Hepatocyte (in vitro differentiated cells): Measurements from ENCODE around the gene CKAP2. TPM values are rescaled to one million over a fixed set of nuclear protein-coding genes. Genes with fewer than 3 reads are reported as not detected.
"Not testable (repeated sequence)": the region's sequence is repeated elsewhere in the genome, so short reads cannot be mapped to it uniquely, and the experiment has no call there.

Experiments used
- DNase-seq: peaks from one replicate; pipeline ENCODE4 v3.0.0-alpha.2; 2016; ENCODE audit warnings: low spot score
- H2AFZ ChIP-seq: fragments of 200-600 bp; sonication (generic); 2 replicates; pipeline ENCODE4 v1.6.0; 2016; ENCODE audit warnings: antibody characterized with exemption, mild to moderate bottlenecking
- H3K27ac ChIP-seq: fragments of 200-600 bp; sonication (generic); 2 replicates; pipeline ENCODE4 v1.5.1; 2016; ENCODE audit warnings: mild to moderate bottlenecking
- H3K27me3 ChIP-seq: fragments of 200-600 bp; sonication (generic); 2 replicates; pipeline ENCODE4 v1.6.1; 2016
- H3K36me3 ChIP-seq: fragments of 200-600 bp; sonication (generic); replicated peaks from 2 replicates; pipeline ENCODE4 v1.5.1; 2016; ENCODE audit warnings: low read depth; ENCODE audit not compliant: insufficient read depth
- H3K4me1 ChIP-seq: fragments of 200-600 bp; sonication (generic); 2 replicates; pipeline ENCODE4 v1.5.1; 2016; ENCODE audit warnings: mild to moderate bottlenecking, moderate library complexity; ENCODE audit not compliant: insufficient read depth
- H3K4me2 ChIP-seq: fragments of 200-600 bp; sonication (generic); 2 replicates; pipeline ENCODE4 v1.6.0; 2016
- H3K4me3 ChIP-seq: fragments of 200-600 bp; sonication (generic); 2 replicates; pipeline ENCODE4 v1.5.1; 2016; ENCODE audit warnings: mild to moderate bottlenecking
- H3K79me2 ChIP-seq: fragments of 200-600 bp; sonication (generic); 2 replicates; pipeline ENCODE4 v1.6.0; 2017; ENCODE audit warnings: mild to moderate bottlenecking
- H3K9me2 ChIP-seq: fragments of 200-600 bp; sonication (generic); replicated peaks from 2 replicates; pipeline ENCODE4 v1.6.0; 2017; ENCODE audit warnings: mild to moderate bottlenecking; ENCODE audit not compliant: insufficient read depth
- H3K9me3 ChIP-seq: fragments of 200-600 bp; sonication (generic); 2 replicates; pipeline ENCODE4 v1.5.1; 2016; ENCODE audit warnings: low read depth, mild to moderate bottlenecking
- H4K20me1 ChIP-seq: fragments of 200-600 bp; sonication (generic); 2 replicates; pipeline ENCODE4 v1.6.0; 2016; ENCODE audit warnings: mild to moderate bottlenecking; ENCODE audit not compliant: insufficient read depth, poor library complexity, severe bottlenecking
- CTCF ChIP-seq: fragments of 200-600 bp; sonication (generic); IDR thresholded peaks from 2 replicates; pipeline ENCODE4 v1.5.1; 2016; ENCODE audit warnings: antibody characterized with exemption, mild to moderate bottlenecking; ENCODE audit not compliant: poor library complexity
- EZH2 ChIP-seq: fragments of 200-600 bp; sonication (generic); IDR thresholded peaks from 2 replicates; pipeline ENCODE4 v1.6.1; 2016; ENCODE audit warnings: antibody characterized with exemption, mild to moderate bottlenecking, borderline replicate concordance
- EZH2phosphoT487 ChIP-seq: fragments of 200-600 bp; sonication (generic); IDR thresholded peaks from one replicate; pipeline ENCODE4 v1.6.1; 2018; ENCODE audit warnings: antibody characterized with exemption, mild to moderate bottlenecking, low read depth, moderate library complexity; ENCODE audit not compliant: unreplicated experiment, severe bottlenecking
- WGBS: methylation state at CpG from one replicate; pipeline ENCODE4 v1.1.6; 2016; ENCODE audit warnings: low lambda C conversion rate; ENCODE audit errors: missing lambda C conversion rate; 5-methylcytosine and 5-hydroxymethylcytosine counted together
- polyA plus RNA-seq: library from polyadenylated mRNA; unstranded; fragments of >200 nt; fragmentation: Nextera tagmentation; extraction: Ambion mirVana; gene quantifications from 2 replicates; pipeline ENCODE4 v1.2.1, GENCODE V29; 2016
- total RNA-seq: library from RNA; depleted of rRNA; stranded (reverse); fragments of >200 nt; gene quantifications from 2 replicates; pipeline ENCODE4 v1.2.3, GENCODE V29; 2014

CKAP2 gene
- total and polyA plus RNA-seq, 2 experiments from 2014 or later: 15.3 to 20.7 TPM

GRCh38 chr13:52455677-52456041 lies 381 bp downstream of the CKAP2 start:
- H3K9me2 ChIP-seq: no peaks in the 10 kb centered on the region
- no peak for TF ChIP-seq CTCF
- TF ChIP-seq EZH2: no peak
- no peak for TF ChIP-seq EZH2phosphoT487
- no peaks in the 10 kb centered on the region for H4K20me1 ChIP-seq
- WGBS: 0% methylated on average over 34 of the region's 37 CpGs
- peak overlapping the region; percentile 91 for H3K27ac ChIP-seq
- peak; percentile 92 for DNase-seq
- peak overlapping the region; percentile 91 for H2AFZ ChIP-seq
- peaks cover 42% of the 10 kb centered on the region for H3K79me2 ChIP-seq
- H3K4me2 ChIP-seq: peak overlapping the region; percentile 82
- H3K4me3 ChIP-seq: peak overlapping the region; percentile 85
- H3K4me1 ChIP-seq: no peaks in the 10 kb centered on the region
- no peaks in the 10 kb centered on the region for H3K9me3 ChIP-seq
- no peaks in the 10 kb centered on the region for H3K36me3 ChIP-seq
- H3K27me3 ChIP-seq: no peaks in the 10 kb centered on the region

GRCh38 chr13:52459668-52460067 lies 4.4 kb downstream of the CKAP2 start:
- H4K20me1 ChIP-seq: no peaks in the 10 kb centered on the region
- H3K79me2 ChIP-seq: peaks cover 52% of the 10 kb centered on the region
- 93% methylated on average over 6 of the region's 6 CpGs for WGBS
- DNase-seq: no peak
- H2AFZ ChIP-seq: no peak overlapping the region
- no peak overlapping the region for H3K27ac ChIP-seq
- no peaks in the 10 kb centered on the region for H3K4me1 ChIP-seq
- no peaks in the 10 kb centered on the region for H3K27me3 ChIP-seq
- H3K4me2 ChIP-seq: no peak overlapping the region
- H3K9me2 ChIP-seq: no peaks in the 10 kb centered on the region
- no peak for TF ChIP-seq EZH2
- TF ChIP-seq CTCF: no peak
- TF ChIP-seq EZH2phosphoT487: no peak
- H3K36me3 ChIP-seq: no peaks in the 10 kb centered on the region
- H3K9me3 ChIP-seq: no peaks in the 10 kb centered on the region
- no peak overlapping the region for H3K4me3 ChIP-seq

GRCh38 chr13:52461265-52461664 lies 6.0 kb downstream of the CKAP2 start:
- H3K4me3 ChIP-seq: no peak overlapping the region
- no peaks in the 10 kb centered on the region for H3K27me3 ChIP-seq
- no peaks in the 10 kb centered on the region for H3K36me3 ChIP-seq
- no peaks in the 10 kb centered on the region for H3K9me2 ChIP-seq
- no peaks in the 10 kb centered on the region for H3K4me1 ChIP-seq
- peaks cover 49% of the 10 kb centered on the region for H3K79me2 ChIP-seq
- 97% methylated on average over 3 of the region's 3 CpGs for WGBS
- no peak overlapping the region for H3K4me2 ChIP-seq
- H3K27ac ChIP-seq: no peak overlapping the region
- DNase-seq: no peak
- H3K9me3 ChIP-seq: no peaks in the 10 kb centered on the region
- H4K20me1 ChIP-seq: no peaks in the 10 kb centered on the region
- TF ChIP-seq EZH2phosphoT487: no peak
- TF ChIP-seq CTCF: no peak
- no peak for TF ChIP-seq EZH2
- no peak overlapping the region for H2AFZ ChIP-seq

GRCh38 chr13:52463526-52463925 lies 8.2 kb downstream of the CKAP2 start:
- Histone ChIP-seq H3K27ac (no peak overlapping the region), H3K27me3 (no peaks in the 10 kb centered on the region), H3K9me3 (no peaks in the 10 kb centered on the region), H3K4me2 (no peak overlapping the region), H3K9me2 (no peaks in the 10 kb centered on the region), H4K20me1 (no peaks in the 10 kb centered on the region), H2AFZ (no peak overlapping the region), H3K79me2 (peaks cover 29% of the 10 kb centered on the region), H3K36me3 (no peaks in the 10 kb centered on the region), H3K4me3 (no peak overlapping the region), H3K4me1 (no peaks in the 10 kb centered on the region)
- DNase-seq: no peak
- 97% methylated on average over 4 of the region's 4 CpGs for WGBS
- TF ChIP-seq CTCF (no peak), EZH2 (no peak), EZH2phosphoT487 (no peak)

- H3K27me3 ChIP-seq, H3K9me2 ChIP-seq, H3K27ac ChIP-seq, H3K9me3 ChIP-seq, DNase-seq, H2AFZ ChIP-seq, H4K20me1 ChIP-seq, H3K79me2 ChIP-seq, H3K4me1 ChIP-seq, H3K4me3 ChIP-seq, H3K36me3 ChIP-seq, H3K4me2 ChIP-seq: not testable (repeated sequence)
- 98% methylated on average over 2 of the region's 2 CpGs for WGBS
Measured at GRCh38 chr13:52468487-52468886, 13.2 kb downstream of the CKAP2 start.
